Adrenal gland (tissue), 12 donors: ENCODE data around the gene LRRC57. TPM values are rescaled to one million over a fixed set of nuclear protein-coding genes. Genes with fewer than 3 reads are reported as not detected.

Experiments
- DNase-seq, 7 donors: peaks; one replicate each; pipeline ENCODE4 v3.0.0-alpha.2; 2019 to 2020
- H3K27ac ChIP-seq, 5 donors: fragments of 200-600 bp; sonication (generic) in 4 of 5; 1 replicate in 3 of 5; 2 replicates in 2 of 5; pipeline versions ENCODE4 v1.5.1 to v1.8.0; 2016 to 2020; ENCODE audit warnings: mild to moderate bottlenecking in 1 of 5
- H3K27me3 ChIP-seq: fragments of 200-600 bp; 2 replicates; pipeline ENCODE4 v1.8.0; 2021
- H3K36me3 ChIP-seq, 2 donors: fragments of 200-600 bp; replicated peaks in 1 of 2; 1 replicate in 1 of 2; 2 replicates in 1 of 2; pipeline versions ENCODE4 v1.5.1 to v1.8.0; 2018 to 2022
- H3K4me1 ChIP-seq, 2 donors: fragments of 200-600 bp; replicated peaks in 1 of 2; 1 replicate in 1 of 2; 2 replicates in 1 of 2; pipeline versions ENCODE4 v1.5.1 to v1.8.0; 2018 to 2021
- H3K4me3 ChIP-seq, 4 donors: fragments of 200-600 bp; sonication (generic) in 3 of 4; one replicate each; pipeline ENCODE4 v1.5.1; 2016 to 2018
- H3K9me3 ChIP-seq, 3 donors: fragments of 200-600 bp; sonication (generic) in 1 of 3; replicated peaks in 1 of 3; 1 replicate in 2 of 3; 2 replicates in 1 of 3; pipeline versions ENCODE4 v1.5.1 to v1.8.0; 2016 to 2021
- POLR2A ChIP-seq, 2 donors: fragments of 450-650 bp; IDR thresholded peaks; one replicate each; pipeline ENCODE4 v1.6.1; 2017; ENCODE audit warnings: antibody characterized with exemption in 2 of 2, mild to moderate bottlenecking in 2 of 2, moderate library complexity in 1 of 2
- WGBS, 4 donors: extraction: QIAGEN DNeasy Blood & Tissue Kit in 2 of 4; methylation state at CpG; one replicate each; pipeline versions ENCODE4 v1.1.5 to v1.1.7; 2013 to 2017; 5-methylcytosine and 5-hydroxymethylcytosine counted together
- intact Hi-C, 2 donors: fragments of 100-400 bp; cut with DNase I; formaldehyde crosslinking; loops; one replicate each; pipeline versions ENCODE4 v1.14.1 to v1.15.0; 2022 to 2023
- polyA plus RNA-seq, 3 donors: library from polyadenylated mRNA; stranded (reverse); fragments of 200-250 nt in 2 of 3; fragments of 350-450 nt in 1 of 3; fragmentation: Illumina TruSeq in 1 of 3; extraction: RNeasy Lipid Tissue Mini Kit (QIAGEN cat#74804) in 1 of 3; gene quantifications; one replicate each; pipeline ENCODE4 v1.2.3, GENCODE V29; 2013 to 2014
- total RNA-seq, 9 donors: library from RNA; depleted of rRNA in 4 of 9; stranded (reverse); fragments of >200 nt in 4 of 9; fragments of 120-200 nt in 1 of 9; fragmentation: NEBNext Ultra II Directional in 1 of 9; extraction: Animal tissue kit (Norgen Biotek cat#: 25700) in 1 of 9; gene quantifications; one replicate each; pipeline versions ENCODE4 v1.1.0 to v1.2.4, GENCODE V29; 2013 to 2023
- TF ChIP-seq, protein P1 (sequence below), 6 experiments: fragments of 450-650 bp in 4 of 6; fragments of 200-600 bp in 2 of 6; sonication (generic) in 1 of 6; IDR thresholded peaks; 1 replicate in 5 of 6; 2 replicates in 1 of 6; pipeline versions ENCODE4 v1.5.1 to v1.8.0; 2016 to 2021; ENCODE audit warnings: antibody characterized with exemption in 6 of 6, mild to moderate bottlenecking in 2 of 6, moderate library complexity in 1 of 6
- donor health status: healthy with polysubstance abuse.
- donor health status: Bipolar disorder and iron deficiency.
- donor health status: DM: yes; HTN: yes; CAD: no.
- donor health status: DM: no; HTN: no; CAD: no.
- donor health status: DM: no; HTN: no; CAD: no.
- donor health status: DM: yes; HTN: yes; CAD: no.

LRRC57 gene
- total and polyA plus RNA-seq, 12 donors: 3.3 to 26.2 (median 16.5) TPM

DNA sequence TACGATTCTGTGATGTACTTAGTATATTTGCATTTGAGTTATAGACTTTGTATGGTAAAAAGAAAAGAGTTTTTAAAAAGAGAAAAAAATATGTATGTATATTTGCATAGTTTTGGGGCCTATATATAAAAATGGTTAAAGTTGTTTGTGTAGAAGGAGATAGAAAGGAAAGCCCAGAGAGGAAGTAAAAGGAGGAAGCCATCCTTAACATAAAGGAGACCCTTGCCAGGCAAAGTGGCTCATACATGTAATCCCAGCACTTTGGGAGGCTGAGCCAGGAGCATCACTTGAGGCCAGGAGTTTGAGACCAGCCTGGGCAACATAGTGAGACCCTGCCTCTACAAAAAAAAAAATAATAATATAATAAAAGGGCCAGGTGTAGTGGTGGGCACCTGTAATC is 44.8 kb downstream of the LRRC57 start:
- Histone ChIP-seq H3K27me3 (no peaks in the 10 kb centered on the region), H3K4me3 (no peak overlapping the region), H3K9me3 (no peaks in the 10 kb centered on the region), H3K4me1 (peaks cover 33 to 45% of the 10 kb centered on the region in 2 donors), H3K36me3 (no peaks in the 10 kb centered on the region), H3K27ac (no peak overlapping the region)
- TF ChIP-seq, protein P1, sequence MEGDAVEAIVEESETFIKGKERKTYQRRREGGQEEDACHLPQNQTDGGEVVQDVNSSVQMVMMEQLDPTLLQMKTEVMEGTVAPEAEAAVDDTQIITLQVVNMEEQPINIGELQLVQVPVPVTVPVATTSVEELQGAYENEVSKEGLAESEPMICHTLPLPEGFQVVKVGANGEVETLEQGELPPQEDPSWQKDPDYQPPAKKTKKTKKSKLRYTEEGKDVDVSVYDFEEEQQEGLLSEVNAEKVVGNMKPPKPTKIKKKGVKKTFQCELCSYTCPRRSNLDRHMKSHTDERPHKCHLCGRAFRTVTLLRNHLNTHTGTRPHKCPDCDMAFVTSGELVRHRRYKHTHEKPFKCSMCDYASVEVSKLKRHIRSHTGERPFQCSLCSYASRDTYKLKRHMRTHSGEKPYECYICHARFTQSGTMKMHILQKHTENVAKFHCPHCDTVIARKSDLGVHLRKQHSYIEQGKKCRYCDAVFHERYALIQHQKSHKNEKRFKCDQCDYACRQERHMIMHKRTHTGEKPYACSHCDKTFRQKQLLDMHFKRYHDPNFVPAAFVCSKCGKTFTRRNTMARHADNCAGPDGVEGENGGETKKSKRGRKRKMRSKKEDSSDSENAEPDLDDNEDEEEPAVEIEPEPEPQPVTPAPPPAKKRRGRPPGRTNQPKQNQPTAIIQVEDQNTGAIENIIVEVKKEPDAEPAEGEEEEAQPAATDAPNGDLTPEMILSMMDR (IDR thresholded peaks at IDR 0.05): no peak
- TF ChIP-seq POLR2A (IDR thresholded peaks at IDR 0.05): no peak
- no peak for DNase-seq
- 73 to 86% (median 78%) methylated on average over 1 of the region's 1 CpG for WGBS, 4 donors
- intact Hi-C loops: no loop called here

DNA sequence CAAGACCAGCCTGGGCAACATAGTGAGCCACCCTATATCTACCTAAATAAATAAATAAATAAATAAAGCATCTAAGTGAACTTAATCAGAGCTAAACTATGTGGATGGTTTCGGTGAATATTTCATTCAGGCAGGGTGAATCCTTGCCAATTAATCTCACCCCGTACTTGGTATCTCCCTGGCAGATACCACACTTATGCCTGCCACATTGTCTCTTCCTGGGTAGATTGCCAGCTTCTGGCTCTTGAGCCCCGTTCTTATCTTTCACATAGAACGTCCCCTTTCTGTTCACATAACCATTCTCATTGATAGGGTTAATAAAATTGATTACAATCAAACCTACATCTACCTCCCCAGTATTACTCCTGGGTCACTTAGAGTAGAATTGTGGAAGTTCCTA is 46.1 kb downstream of the LRRC57 start:
- intact Hi-C loops: no loop called here
- WGBS, 4 donors: 57 to 75% (median 59%) methylated on average over 4 of the region's 4 CpGs
- Histone ChIP-seq H3K4me1 (peaks cover 23 to 37% of the 10 kb centered on the region in 2 donors), H3K27me3 (no peaks in the 10 kb centered on the region), H3K4me3 (no peak overlapping the region), H3K36me3 (no peaks in the 10 kb centered on the region), H3K27ac (no peak overlapping the region), H3K9me3 (no peaks in the 10 kb centered on the region)
- peak in 1 of 7 donors; percentile 21 for DNase-seq
- TF ChIP-seq, protein P1 (IDR thresholded peaks at IDR 0.05): no peak
- TF ChIP-seq POLR2A (IDR thresholded peaks at IDR 0.05): no peak

DNA sequence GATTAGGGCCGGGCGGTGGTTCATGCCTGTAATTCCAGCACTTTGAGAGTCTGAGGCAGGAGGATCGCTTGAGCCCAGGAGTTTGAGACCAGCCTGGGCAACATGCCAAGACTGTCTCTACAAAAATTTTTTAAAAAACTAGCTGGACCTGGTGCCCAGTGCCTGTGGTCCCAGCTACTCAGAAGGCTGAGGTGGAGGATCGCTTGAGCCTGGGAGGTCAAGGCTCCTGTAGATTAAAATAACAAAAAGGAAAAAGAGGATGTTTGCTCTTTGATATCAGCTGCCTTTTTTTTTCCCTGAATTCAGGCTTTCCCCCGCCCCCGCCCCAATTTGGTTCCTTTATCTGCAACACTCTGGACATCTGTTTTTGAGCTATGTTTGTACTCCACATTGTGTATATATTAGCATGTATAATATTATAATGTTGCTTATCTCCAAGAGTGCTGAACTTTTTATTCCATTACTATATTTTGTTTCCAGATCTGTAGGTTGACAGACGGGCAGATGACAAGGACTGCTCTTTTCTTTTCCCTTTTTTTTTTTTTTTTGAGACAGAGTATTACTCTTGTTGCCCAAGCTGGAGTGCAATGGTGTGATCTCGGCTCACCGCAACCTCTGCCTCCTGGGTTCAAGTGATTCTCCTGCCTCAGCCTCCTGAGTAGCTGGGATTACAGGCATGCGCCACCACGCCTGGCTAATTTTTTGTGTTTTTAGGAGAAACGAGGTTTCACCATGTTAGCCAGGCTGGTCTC is 48.6 kb downstream of the LRRC57 start:
- intact Hi-C loops: loop anchor here in 1 of 2 donors (10.0 kb wide), 1 partner anchor 55 kb away; no protein-coding TSS in a partner anchor

More for the DNA sequence above, 48.6 kb downstream of the LRRC57 start:
- Histone ChIP-seq H3K4me1 (peaks cover 24 to 45% of the 10 kb centered on the region in 2 donors), H3K27me3 (no peaks in the 10 kb centered on the region), H3K9me3 (no peaks in the 10 kb centered on the region), H3K36me3 (no peaks in the 10 kb centered on the region), H3K4me3 (peak overlapping the region in 1 of 4 donors; percentile 14), H3K27ac (peak overlapping the region; percentile 29 to 73 (median 55))
- DNase-seq: peak in 3 of 7 donors; percentile 17 to 47 (median 47)
- TF ChIP-seq, protein P1 (IDR thresholded peaks at IDR 0.05): no peak
- no peak for TF ChIP-seq POLR2A (IDR thresholded peaks at IDR 0.05)
- 69 to 74% (median 71%) methylated on average over 12 of the region's 12 CpGs for WGBS, 4 donors
